ENCODE results near the gene MGRN1.

The MGRN1 gene

GRCh38 chr16:4682084-4682591 is 57.5 kb downstream of the MGRN1 start:
- TF ChIP-seq, protein P1, sequence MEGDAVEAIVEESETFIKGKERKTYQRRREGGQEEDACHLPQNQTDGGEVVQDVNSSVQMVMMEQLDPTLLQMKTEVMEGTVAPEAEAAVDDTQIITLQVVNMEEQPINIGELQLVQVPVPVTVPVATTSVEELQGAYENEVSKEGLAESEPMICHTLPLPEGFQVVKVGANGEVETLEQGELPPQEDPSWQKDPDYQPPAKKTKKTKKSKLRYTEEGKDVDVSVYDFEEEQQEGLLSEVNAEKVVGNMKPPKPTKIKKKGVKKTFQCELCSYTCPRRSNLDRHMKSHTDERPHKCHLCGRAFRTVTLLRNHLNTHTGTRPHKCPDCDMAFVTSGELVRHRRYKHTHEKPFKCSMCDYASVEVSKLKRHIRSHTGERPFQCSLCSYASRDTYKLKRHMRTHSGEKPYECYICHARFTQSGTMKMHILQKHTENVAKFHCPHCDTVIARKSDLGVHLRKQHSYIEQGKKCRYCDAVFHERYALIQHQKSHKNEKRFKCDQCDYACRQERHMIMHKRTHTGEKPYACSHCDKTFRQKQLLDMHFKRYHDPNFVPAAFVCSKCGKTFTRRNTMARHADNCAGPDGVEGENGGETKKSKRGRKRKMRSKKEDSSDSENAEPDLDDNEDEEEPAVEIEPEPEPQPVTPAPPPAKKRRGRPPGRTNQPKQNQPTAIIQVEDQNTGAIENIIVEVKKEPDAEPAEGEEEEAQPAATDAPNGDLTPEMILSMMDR (IDR thresholded peaks at IDR 0.05; ENCODE audit: borderline replicate concordance, control extremely low read depth, extremely low read depth, insufficient read depth, missing control alignments) = no peak
- no peak for DNase-seq (ENCODE audit: low spot score)
- in situ Hi-C loops (cut with MboI; ENCODE audit: low sequenced_read_pairs, unreplicated experiment) = no loop called here

DNA sequence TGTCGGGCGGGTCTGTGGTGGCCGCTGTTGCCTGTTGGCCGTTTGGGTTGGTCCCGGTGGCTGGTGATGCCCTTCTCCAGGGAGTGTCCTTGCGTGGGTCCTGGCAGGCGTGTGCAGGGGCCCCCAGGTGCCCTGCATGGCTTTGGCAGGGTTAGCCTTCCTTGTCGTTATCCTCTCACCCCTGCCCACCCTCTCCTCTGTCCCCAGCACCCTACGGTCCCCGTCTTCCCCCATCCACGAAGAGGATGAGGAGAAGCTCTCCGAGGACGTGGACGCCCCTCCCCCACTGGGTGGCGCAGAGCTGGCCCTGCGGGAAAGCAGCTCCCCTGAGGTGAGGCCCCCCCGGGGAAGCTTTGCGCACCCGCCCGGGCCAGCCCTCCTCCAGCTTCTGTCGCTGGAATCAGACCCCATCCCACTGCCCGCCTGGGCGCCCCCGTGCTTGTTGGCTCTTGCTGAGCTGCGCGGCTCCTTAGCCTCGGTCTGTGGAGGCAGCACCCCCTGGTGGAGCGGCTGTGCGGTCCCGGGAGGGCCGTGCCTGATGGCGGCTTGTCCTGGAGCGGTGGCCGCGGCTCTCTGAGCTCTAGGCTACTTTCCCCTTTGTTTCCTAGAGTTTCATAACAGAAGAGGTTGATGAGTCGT is 58.1 kb downstream of the MGRN1 start:
- no peak for DNase-seq (ENCODE audit: low spot score)
- in situ Hi-C loops (cut with MboI; ENCODE audit: low sequenced_read_pairs, unreplicated experiment) = no loop called here
- TF ChIP-seq, protein P1 (IDR thresholded peaks at IDR 0.05; ENCODE audit: borderline replicate concordance, control extremely low read depth, extremely low read depth, insufficient read depth, missing control alignments) = peak; percentile 34

DNA sequence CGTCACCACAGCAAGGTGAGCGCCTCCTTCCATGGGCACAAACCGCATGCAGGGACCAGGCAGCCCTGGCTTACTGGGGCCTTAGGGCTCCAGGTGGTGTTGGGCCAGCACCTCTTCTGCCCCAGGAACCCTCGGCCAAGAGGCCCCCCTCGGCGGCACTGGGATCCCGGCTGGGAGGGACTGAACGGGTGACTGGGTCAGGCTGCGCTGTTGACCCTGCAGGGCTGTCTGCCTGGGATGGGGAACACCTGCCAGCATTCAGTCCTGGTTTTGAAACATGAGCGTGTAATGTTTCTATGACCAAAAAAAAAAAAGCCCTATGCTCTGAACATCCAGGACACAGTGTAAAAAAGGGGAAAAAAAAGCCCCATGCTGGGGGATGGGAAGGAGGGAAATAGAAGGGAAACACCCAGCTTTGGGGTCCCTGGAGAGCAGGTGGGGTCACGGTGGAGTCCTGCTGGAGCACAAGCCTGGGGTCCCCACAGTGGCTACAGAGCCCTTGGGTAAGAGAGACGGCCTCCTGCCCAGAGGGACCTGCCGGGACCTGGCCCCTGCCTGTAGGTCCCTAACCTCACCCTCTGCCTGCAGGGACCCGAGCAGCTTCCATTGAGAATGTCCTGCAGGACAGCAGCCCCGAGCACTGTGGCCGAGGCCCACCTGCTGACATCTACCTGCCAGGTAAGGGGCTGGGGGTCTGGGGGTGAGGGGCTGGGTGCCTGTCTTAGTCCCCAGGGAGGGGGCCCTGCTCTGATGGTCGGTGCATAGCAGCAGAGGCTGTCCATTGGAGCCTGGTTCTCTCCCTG is 58.8 kb downstream of the MGRN1 start:
- TF ChIP-seq, protein P1 (IDR thresholded peaks at IDR 0.05; ENCODE audit: borderline replicate concordance, control extremely low read depth, extremely low read depth, insufficient read depth, missing control alignments) = no peak
- in situ Hi-C loops (cut with MboI; ENCODE audit: low sequenced_read_pairs, unreplicated experiment) = no loop called here
- no peak for DNase-seq (ENCODE audit: low spot score)

GRCh38 chr16:4684058-4684715 is 59.6 kb downstream of the MGRN1 start:
- DNase-seq (ENCODE audit: low spot score) = no peak
- in situ Hi-C loops (cut with MboI; ENCODE audit: low sequenced_read_pairs, unreplicated experiment) = no loop called here
- TF ChIP-seq, protein P1 (IDR thresholded peaks at IDR 0.05; ENCODE audit: borderline replicate concordance, control extremely low read depth, extremely low read depth, insufficient read depth, missing control alignments) = no peak

DNA sequence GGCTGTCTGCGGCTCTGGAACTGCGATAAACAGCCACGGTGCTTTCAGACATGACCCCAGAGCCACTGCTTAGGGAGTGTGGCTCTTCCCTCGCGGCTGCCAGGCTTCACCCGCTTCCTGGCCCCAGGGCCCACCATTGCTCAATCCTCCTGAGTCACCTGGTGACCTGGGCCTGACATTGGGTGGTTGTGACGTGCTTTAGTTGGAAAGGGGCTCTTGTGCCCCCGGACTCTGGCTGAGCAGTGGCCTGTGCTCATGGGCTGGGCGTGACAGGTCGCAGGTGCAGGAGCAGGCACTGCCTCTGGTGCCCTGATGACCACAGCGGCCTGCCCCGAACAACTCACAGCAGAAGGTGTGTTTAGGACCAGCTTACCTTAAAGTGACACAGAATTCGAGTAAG is 60.1 kb downstream of the MGRN1 start:
- in situ Hi-C loops (cut with MboI; ENCODE audit: low sequenced_read_pairs, unreplicated experiment) = no loop called here
- TF ChIP-seq, protein P1 (IDR thresholded peaks at IDR 0.05; ENCODE audit: borderline replicate concordance, control extremely low read depth, extremely low read depth, insufficient read depth, missing control alignments) = no peak
- DNase-seq (ENCODE audit: low spot score) = no peak

DNA sequence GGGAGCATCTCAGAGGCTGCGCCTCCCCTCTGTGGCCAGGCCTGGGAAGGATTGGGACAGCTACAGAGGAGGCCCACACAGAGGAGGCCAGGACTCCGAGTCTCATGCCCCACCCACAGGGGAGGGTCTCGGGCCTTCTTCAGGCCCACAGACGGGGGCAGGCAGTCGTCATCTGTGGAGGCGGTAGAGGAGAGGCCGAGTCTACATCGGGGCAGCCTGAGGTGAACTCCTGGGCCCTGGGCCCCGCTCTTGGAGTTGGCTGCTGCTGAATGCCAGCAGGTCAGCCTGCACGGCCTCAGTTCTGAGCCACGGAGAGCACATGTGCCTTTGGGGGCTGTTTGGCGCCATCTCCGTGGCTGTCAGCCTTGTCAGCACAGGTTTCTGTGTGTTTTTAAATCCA is 60.7 kb downstream of the MGRN1 start:
- no peak for DNase-seq (ENCODE audit: low spot score)
- in situ Hi-C loops (cut with MboI; ENCODE audit: low sequenced_read_pairs, unreplicated experiment) = no loop called here
- TF ChIP-seq, protein P1 (IDR thresholded peaks at IDR 0.05; ENCODE audit: borderline replicate concordance, control extremely low read depth, extremely low read depth, insufficient read depth, missing control alignments) = no peak

Data from GM13976 (cell line).